Tibial nerve (tissue), 3 donors: ENCODE data around the gene TRIM29.

Experiments
- POLR2A ChIP-seq, 2 donors: fragments of 450-650 bp; IDR thresholded peaks; one replicate each; pipeline ENCODE4 v1.6.1; 2017; ENCODE audit warnings: antibody characterized with exemption in 2 of 2, mild to moderate bottlenecking in 2 of 2, moderate library complexity in 2 of 2
- TF ChIP-seq, protein P1 (sequence below), 5 experiments: fragments of 200-600 bp in 3 of 5; fragments of 450-650 bp in 2 of 5; sonication (generic) in 3 of 5; IDR thresholded peaks; one replicate each; pipeline ENCODE4 v1.5.1; 2016 to 2019; ENCODE audit warnings: antibody characterized with exemption in 5 of 5, mild to moderate bottlenecking in 3 of 5, moderate library complexity in 2 of 5

DNA sequence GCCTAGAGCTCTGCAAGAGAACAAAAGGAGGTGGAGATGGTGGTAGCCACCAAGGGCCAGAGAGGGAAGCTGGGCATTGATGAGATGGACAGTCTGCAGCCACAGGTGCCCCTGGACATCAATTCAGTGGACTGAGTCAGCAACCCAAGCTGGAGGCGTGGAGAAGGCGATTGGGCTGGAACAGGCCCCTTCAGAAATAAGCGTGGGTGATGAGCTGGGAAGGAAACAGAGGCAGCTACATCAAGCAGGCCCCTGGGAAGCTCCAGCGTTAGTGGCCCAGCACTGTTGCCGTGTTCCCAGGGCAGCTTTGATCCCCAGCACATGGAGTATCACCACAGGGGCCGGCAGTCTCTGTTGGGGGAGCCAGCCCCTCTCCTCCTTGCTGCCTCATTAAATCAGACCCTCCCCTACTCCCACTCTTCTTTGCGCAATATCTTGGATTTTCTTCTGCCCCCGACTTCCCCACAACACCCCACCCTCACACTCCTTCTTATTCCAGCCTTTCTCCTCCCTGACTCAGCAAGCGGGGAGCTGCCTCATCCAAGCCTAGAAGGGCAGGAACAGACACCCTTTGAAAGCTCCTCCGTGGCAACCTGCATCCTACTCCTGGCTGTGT lies 41.3 kb upstream of the TRIM29 start:
- TF ChIP-seq, protein P1, sequence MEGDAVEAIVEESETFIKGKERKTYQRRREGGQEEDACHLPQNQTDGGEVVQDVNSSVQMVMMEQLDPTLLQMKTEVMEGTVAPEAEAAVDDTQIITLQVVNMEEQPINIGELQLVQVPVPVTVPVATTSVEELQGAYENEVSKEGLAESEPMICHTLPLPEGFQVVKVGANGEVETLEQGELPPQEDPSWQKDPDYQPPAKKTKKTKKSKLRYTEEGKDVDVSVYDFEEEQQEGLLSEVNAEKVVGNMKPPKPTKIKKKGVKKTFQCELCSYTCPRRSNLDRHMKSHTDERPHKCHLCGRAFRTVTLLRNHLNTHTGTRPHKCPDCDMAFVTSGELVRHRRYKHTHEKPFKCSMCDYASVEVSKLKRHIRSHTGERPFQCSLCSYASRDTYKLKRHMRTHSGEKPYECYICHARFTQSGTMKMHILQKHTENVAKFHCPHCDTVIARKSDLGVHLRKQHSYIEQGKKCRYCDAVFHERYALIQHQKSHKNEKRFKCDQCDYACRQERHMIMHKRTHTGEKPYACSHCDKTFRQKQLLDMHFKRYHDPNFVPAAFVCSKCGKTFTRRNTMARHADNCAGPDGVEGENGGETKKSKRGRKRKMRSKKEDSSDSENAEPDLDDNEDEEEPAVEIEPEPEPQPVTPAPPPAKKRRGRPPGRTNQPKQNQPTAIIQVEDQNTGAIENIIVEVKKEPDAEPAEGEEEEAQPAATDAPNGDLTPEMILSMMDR (IDR thresholded peaks at IDR 0.05) = no peak
- TF ChIP-seq POLR2A (IDR thresholded peaks at IDR 0.05) = no peak
